K562 (cell line): ENCODE results near the gene SCAMP1. TPM values are rescaled to one million over a fixed set of nuclear protein-coding genes. Genes with fewer than 3 reads are reported as not detected.

ENCODE experiments used
- BRD4 ChIP-seq: fragments of 200-600 bp; sonication (generic); IDR thresholded peaks from 2 replicates; pipeline ENCODE4 v1.6.1; 2017; ENCODE audit warnings: inconsistent platforms
- CHD1 ChIP-seq: fragments of 200-600 bp; sonication (generic); IDR thresholded peaks from one replicate; pipeline ENCODE4 v1.6.1; 2012; ENCODE audit warnings: mild to moderate bottlenecking, moderate library complexity, low read length, inconsistent platforms
- L3MBTL2 ChIP-seq: fragments of 450-650 bp; IDR thresholded peaks from 2 replicates; pipeline ENCODE4 v1.6.1; 2016; ENCODE audit warnings: mild to moderate bottlenecking, moderate library complexity
- NR3C1 ChIP-seq: sonication (generic); formaldehyde crosslinking; IDR thresholded peaks from 2 replicates; pipeline ENCODE4 v1.8.1; 2022; ENCODE audit warnings: missing genetic modification reagents
- NUFIP1 ChIP-seq: fragments of 450-650 bp; IDR thresholded peaks from 2 replicates; pipeline ENCODE4 v1.6.1; 2018; ENCODE audit not compliant: partially characterized antibody
- ZC3H4 ChIP-seq: sonication (generic); formaldehyde crosslinking; IDR thresholded peaks from 2 replicates; pipeline ENCODE4 v1.9.0; 2021; ENCODE audit warnings: missing genetic modification reagents, borderline replicate concordance
- ZNF133 ChIP-seq: fragments of 250-450 bp; sonication (Bioruptor Pico); IDR thresholded peaks from 2 replicates; pipeline ENCODE4 v1.4.0; 2020; ENCODE audit warnings: mild to moderate bottlenecking
- polyA plus RNA-seq, 8 experiments: library from polyadenylated mRNA; depleted of rRNA in 4 of 8; stranded (reverse) in 5 of 8; unstranded in 3 of 8; fragments of >200 nt; fragmentation: Nextera tagmentation in 2 of 8; fragmentation: Illumina TruSeq in 1 of 8; extraction: Ambion mirVana in 2 of 8; extraction: Trizol in 1 of 8; gene quantifications; 2 replicates each; pipeline versions ENCODE4 v1.2.1 to v1.2.3, GENCODE V29; 2011 to 2014; ENCODE audit warnings: inconsistent platforms in 1 of 8, missing spikeins in 1 of 8
- total RNA-seq, 7 experiments: library from RNA; depleted of rRNA in 6 of 7; stranded (reverse); fragments of >200 nt in 6 of 7; fragmentation: Illumina TruSeq in 2 of 7; extraction: Trizol in 2 of 7; gene quantifications; 2 replicates each; pipeline versions ENCODE4 v1.2.1 to v1.2.3, GENCODE V29; 2011 to 2021; ENCODE audit warnings: low replicate concordance in 1 of 7
- TF ChIP-seq, protein P1 (sequence below), 2 experiments: fragments of 450-650 bp; formaldehyde crosslinking in 1 of 2; IDR thresholded peaks; 2 replicates each; pipeline versions ENCODE4 v1.4.0 to v1.6.1; 2014 to 2020; ENCODE audit warnings: mild to moderate bottlenecking in 2 of 2, borderline replicate concordance in 1 of 2, low read depth in 1 of 2
- TF ChIP-seq, protein P2 (sequence below), 2 experiments: fragments of 450-650 bp in 1 of 2; IDR thresholded peaks; 2 replicates each; pipeline ENCODE4 v1.6.1; 2011 to 2017; ENCODE audit warnings: low read depth in 2 of 2, antibody characterized with exemption in 1 of 2, borderline replicate concordance in 1 of 2, low read length in 1 of 2, mild to moderate bottlenecking in 1 of 2, mixed read lengths in 1 of 2; ENCODE audit not compliant: control insufficient read depth in 1 of 2

The SCAMP1 gene
- total and polyA plus RNA-seq, 9 of the 15 experiments (the other 6 are each of a cell fraction or from before 2014, with no cell fraction given): 5.4 to 23.9 (median 13.8) TPM

DNA sequence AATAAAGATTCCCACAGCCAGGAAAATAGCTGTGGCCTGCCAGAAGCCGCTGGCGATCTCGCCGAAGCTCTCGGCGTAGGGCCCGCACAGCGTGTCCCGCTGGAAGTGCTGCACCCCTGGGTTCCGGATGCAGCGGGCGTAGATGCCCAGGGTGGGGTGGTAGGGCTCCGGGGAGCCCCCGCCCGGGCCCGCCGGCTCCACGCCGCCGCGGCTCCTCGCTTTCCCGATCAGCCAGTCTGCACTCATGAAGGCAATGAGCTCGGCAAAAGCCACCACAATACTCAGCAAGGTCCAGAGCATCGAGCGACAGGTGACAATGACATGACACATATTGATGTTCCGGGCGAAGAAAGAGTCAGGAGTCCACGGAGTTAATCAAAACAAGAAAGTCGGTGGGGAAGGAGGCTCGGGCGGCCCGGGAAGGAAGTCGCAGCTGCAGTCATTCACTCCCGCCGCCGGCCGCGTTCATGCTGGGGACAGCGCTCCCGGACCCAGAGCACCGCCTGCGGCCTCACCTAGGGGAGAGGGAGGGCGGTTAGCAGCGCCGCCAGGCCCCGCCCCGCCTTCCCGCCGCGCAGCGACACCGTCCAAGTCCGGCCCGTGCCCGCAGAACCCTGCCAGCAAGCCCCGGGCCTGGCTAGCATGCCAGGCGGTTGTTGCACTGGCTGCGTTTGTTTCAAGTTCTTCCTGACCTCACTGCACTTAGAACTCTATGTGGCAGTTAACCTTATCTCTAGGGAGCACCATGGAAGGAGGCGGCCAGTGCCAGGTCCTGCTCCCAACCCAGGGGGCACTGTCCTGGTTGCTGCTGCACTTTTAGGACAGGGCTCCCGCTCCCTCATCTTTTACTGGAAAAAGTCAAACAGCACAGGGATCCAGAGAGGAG is 149.7 kb downstream of the SCAMP1 start (continued):
- TF ChIP-seq ZC3H4 (CRISPR knock-in tag) (no peak), BRD4 (no peak), NUFIP1 (no peak), ZNF133 (CRISPR knock-in tag) (no peak), CHD1 (no peak), L3MBTL2 (peak; percentile 64), NR3C1 (no peak)
- TF ChIP-seq, protein P1, sequence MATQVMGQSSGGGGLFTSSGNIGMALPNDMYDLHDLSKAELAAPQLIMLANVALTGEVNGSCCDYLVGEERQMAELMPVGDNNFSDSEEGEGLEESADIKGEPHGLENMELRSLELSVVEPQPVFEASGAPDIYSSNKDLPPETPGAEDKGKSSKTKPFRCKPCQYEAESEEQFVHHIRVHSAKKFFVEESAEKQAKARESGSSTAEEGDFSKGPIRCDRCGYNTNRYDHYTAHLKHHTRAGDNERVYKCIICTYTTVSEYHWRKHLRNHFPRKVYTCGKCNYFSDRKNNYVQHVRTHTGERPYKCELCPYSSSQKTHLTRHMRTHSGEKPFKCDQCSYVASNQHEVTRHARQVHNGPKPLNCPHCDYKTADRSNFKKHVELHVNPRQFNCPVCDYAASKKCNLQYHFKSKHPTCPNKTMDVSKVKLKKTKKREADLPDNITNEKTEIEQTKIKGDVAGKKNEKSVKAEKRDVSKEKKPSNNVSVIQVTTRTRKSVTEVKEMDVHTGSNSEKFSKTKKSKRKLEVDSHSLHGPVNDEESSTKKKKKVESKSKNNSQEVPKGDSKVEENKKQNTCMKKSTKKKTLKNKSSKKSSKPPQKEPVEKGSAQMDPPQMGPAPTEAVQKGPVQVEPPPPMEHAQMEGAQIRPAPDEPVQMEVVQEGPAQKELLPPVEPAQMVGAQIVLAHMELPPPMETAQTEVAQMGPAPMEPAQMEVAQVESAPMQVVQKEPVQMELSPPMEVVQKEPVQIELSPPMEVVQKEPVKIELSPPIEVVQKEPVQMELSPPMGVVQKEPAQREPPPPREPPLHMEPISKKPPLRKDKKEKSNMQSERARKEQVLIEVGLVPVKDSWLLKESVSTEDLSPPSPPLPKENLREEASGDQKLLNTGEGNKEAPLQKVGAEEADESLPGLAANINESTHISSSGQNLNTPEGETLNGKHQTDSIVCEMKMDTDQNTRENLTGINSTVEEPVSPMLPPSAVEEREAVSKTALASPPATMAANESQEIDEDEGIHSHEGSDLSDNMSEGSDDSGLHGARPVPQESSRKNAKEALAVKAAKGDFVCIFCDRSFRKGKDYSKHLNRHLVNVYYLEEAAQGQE (IDR thresholded peaks at IDR 0.05; ENCODE audit: borderline replicate concordance): peak; percentile 30; the same call in 1 of the 2 replicates
- TF ChIP-seq, protein P1 (CRISPR knock-in tag; IDR thresholded peaks at IDR 0.05; ENCODE audit: low read depth): no peak
- TF ChIP-seq, protein P2, sequence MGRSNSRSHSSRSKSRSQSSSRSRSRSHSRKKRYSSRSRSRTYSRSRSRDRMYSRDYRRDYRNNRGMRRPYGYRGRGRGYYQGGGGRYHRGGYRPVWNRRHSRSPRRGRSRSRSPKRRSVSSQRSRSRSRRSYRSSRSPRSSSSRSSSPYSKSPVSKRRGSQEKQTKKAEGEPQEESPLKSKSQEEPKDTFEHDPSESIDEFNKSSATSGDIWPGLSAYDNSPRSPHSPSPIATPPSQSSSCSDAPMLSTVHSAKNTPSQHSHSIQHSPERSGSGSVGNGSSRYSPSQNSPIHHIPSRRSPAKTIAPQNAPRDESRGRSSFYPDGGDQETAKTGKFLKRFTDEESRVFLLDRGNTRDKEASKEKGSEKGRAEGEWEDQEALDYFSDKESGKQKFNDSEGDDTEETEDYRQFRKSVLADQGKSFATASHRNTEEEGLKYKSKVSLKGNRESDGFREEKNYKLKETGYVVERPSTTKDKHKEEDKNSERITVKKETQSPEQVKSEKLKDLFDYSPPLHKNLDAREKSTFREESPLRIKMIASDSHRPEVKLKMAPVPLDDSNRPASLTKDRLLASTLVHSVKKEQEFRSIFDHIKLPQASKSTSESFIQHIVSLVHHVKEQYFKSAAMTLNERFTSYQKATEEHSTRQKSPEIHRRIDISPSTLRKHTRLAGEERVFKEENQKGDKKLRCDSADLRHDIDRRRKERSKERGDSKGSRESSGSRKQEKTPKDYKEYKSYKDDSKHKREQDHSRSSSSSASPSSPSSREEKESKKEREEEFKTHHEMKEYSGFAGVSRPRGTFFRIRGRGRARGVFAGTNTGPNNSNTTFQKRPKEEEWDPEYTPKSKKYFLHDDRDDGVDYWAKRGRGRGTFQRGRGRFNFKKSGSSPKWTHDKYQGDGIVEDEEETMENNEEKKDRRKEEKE (IDR thresholded peaks at IDR 0.05; ENCODE audit: borderline replicate concordance in 1 of 2, control insufficient read depth in 1 of 2, low read depth in 2 of 2, low read length in 1 of 2): no peak
